Measurements from ENCODE around the gene TPP1.

- no peak for TF ChIP-seq CTCF (IDR thresholded peaks at IDR 0.05)
- TF ChIP-seq POLR2A (IDR thresholded peaks at IDR 0.05): no peak
Measured at GRCh38 chr11:6566704-6567370, 52.4 kb downstream of the TPP1 start.
